Astrocyte (in vitro differentiated cells and primary cell): ENCODE results near the gene SV2A. TPM values are rescaled to one million over a fixed set of nuclear protein-coding genes. Genes with fewer than 3 reads are reported as not detected.

Source experiments
- DNase-seq: peaks from one replicate; pipeline ENCODE4 v3.0.0-alpha.2; 2010; ENCODE audit warnings: low read depth
- FAIRE-seq: peaks from 2 replicates; lab custom pipeline; 2011; peaks lifted over from hg19 to GRCh38; lab: Jason Lieb, UNC
- H2AFZ ChIP-seq: 2 replicates; pipeline ENCODE4 v1.6.0; 2012; ENCODE audit warnings: low read depth, low read length, inconsistent platforms
- H3K27ac ChIP-seq: 2 replicates; pipeline ENCODE4 v1.5.1; 2011; ENCODE audit warnings: low read depth, low read length, inconsistent platforms
- H3K27me3 ChIP-seq: 2 replicates; pipeline ENCODE4 v1.6.0; 2011; ENCODE audit warnings: low read length, inconsistent platforms; ENCODE audit not compliant: insufficient read depth
- H3K36me3 ChIP-seq: 2 replicates; pipeline ENCODE4 v1.5.1; 2011; ENCODE audit warnings: low read length, inconsistent platforms; ENCODE audit not compliant: insufficient read depth
- H3K4me1 ChIP-seq: 2 replicates; pipeline ENCODE4 v1.5.1; 2011; ENCODE audit warnings: low read length, inconsistent platforms; ENCODE audit not compliant: insufficient read depth
- H3K4me2 ChIP-seq: 2 replicates; pipeline ENCODE4 v1.6.0; 2012; ENCODE audit warnings: low read length, inconsistent platforms
- H3K4me3 ChIP-seq: 2 replicates; pipeline ENCODE4 v1.5.1; 2011; ENCODE audit warnings: low read depth, mild to moderate bottlenecking, low read length, inconsistent platforms; ENCODE audit not compliant: insufficient read depth
- H3K79me2 ChIP-seq: 2 replicates; pipeline ENCODE4 v1.6.0; 2012; ENCODE audit warnings: mild to moderate bottlenecking, low read length, inconsistent platforms; ENCODE audit not compliant: insufficient read depth
- H3K9ac ChIP-seq: 2 replicates; pipeline ENCODE4 v1.6.0; 2012; ENCODE audit warnings: mild to moderate bottlenecking, low read length, inconsistent platforms
- H3K9me3 ChIP-seq: 2 replicates; pipeline ENCODE4 v1.5.1; 2012; ENCODE audit warnings: low read depth, mild to moderate bottlenecking, low read length, inconsistent platforms; ENCODE audit not compliant: insufficient read depth
- H4K20me1 ChIP-seq: 2 replicates; pipeline ENCODE4 v1.6.0; 2012; ENCODE audit warnings: low read length, inconsistent platforms; ENCODE audit not compliant: insufficient read depth
- H3K27ac Mint-ChIP-seq: one replicate; pipeline ENCODE4 v1.8.0; 2021; ENCODE audit warnings: mild to moderate bottlenecking, mixed read lengths; ENCODE audit not compliant: unreplicated experiment
- H3K27me3 Mint-ChIP-seq: one replicate; pipeline ENCODE4 v1.8.0; 2021; ENCODE audit warnings: low read depth, mixed read lengths; ENCODE audit not compliant: unreplicated experiment
- H3K36me3 Mint-ChIP-seq: one replicate; pipeline ENCODE4 v1.8.0; 2021; ENCODE audit warnings: low read depth, mixed read lengths; ENCODE audit not compliant: unreplicated experiment
- H3K4me1 Mint-ChIP-seq: one replicate; pipeline ENCODE4 v1.8.0; 2021; ENCODE audit warnings: low read depth, mixed read lengths; ENCODE audit not compliant: unreplicated experiment
- H3K4me3 Mint-ChIP-seq: one replicate; pipeline ENCODE4 v1.8.0; 2021; ENCODE audit warnings: mild to moderate bottlenecking, moderate library complexity, mixed read lengths; ENCODE audit not compliant: unreplicated experiment
- H3K9me3 Mint-ChIP-seq: one replicate; pipeline ENCODE4 v1.8.0; 2021; ENCODE audit warnings: mild to moderate bottlenecking, mixed read lengths; ENCODE audit not compliant: unreplicated experiment
- CTCF ChIP-seq: IDR thresholded peaks from 2 replicates; pipeline ENCODE4 v1.5.1; 2011; ENCODE audit warnings: low read depth, mild to moderate bottlenecking, inconsistent platforms, low read length, moderate library complexity; ENCODE audit not compliant: insufficient read depth
- EZH2 ChIP-seq: IDR thresholded peaks from 2 replicates; pipeline ENCODE4 v1.6.1; 2012; ENCODE audit warnings: mild to moderate bottlenecking, low read length, inconsistent platforms; ENCODE audit not compliant: insufficient read depth
- total RNA-seq: library from RNA; stranded (reverse); gene quantifications from 2 replicates; pipeline ENCODE4 v1.2.1, GENCODE V29; 2021

The SV2A gene
- total RNA-seq, 1 donor from 2014 or later: 6.8 TPM

GRCh38 chr1:149925345-149925744 lies 7.7 kb upstream of the SV2A start:
- Mint-ChIP-seq H3K4me3 (peak overlapping the region; percentile 78), H3K27ac (no peak overlapping the region), H3K27me3 (no peaks in the 10 kb centered on the region), H3K36me3 (peaks cover 28% of the 10 kb centered on the region), H3K4me1 (peaks cover 28% of the 10 kb centered on the region), H3K9me3 (peaks cover 2% of the 10 kb centered on the region)
- no peaks in the 10 kb centered on the region for H3K9me3 ChIP-seq
- no peak for TF ChIP-seq EZH2
- peaks cover 17% of the 10 kb centered on the region for H3K4me1 ChIP-seq
- peaks cover 34% of the 10 kb centered on the region for H3K79me2 ChIP-seq
- H3K4me2 ChIP-seq: peak overlapping the region; percentile 92
- H3K36me3 ChIP-seq: peaks cover 44% of the 10 kb centered on the region
- no peak for FAIRE-seq
- H3K27ac ChIP-seq: no peak overlapping the region
- peaks cover 37% of the 10 kb centered on the region for H4K20me1 ChIP-seq
- H3K9ac ChIP-seq: no peak overlapping the region
- no peak overlapping the region for H2AFZ ChIP-seq
- H3K27me3 ChIP-seq: no peaks in the 10 kb centered on the region
- no peak for DNase-seq
- no peak overlapping the region for H3K4me3 ChIP-seq

GRCh38 chr1:149923626-149924025 lies 6.0 kb upstream of the SV2A start:
- DNase-seq (no peak), FAIRE-seq (no peak)
- Histone ChIP-seq H3K9ac (no peak overlapping the region), H3K27ac (no peak overlapping the region), H3K4me1 (peaks cover 16% of the 10 kb centered on the region), H2AFZ (no peak overlapping the region), H3K27me3 (no peaks in the 10 kb centered on the region), H3K79me2 (peaks cover 34% of the 10 kb centered on the region), H3K4me3 (no peak overlapping the region), H3K9me3 (no peaks in the 10 kb centered on the region), H4K20me1 (peaks cover 37% of the 10 kb centered on the region), H3K36me3 (peaks cover 44% of the 10 kb centered on the region), H3K4me2 (no peak overlapping the region)
- Mint-ChIP-seq H3K9me3 (no peaks in the 10 kb centered on the region), H3K36me3 (peaks cover 28% of the 10 kb centered on the region), H3K27me3 (no peaks in the 10 kb centered on the region), H3K4me1 (peaks cover 22% of the 10 kb centered on the region), H3K4me3 (no peak overlapping the region), H3K27ac (no peak overlapping the region)
- TF ChIP-seq EZH2 (no peak), CTCF (no peak)

- H3K27me3 ChIP-seq: no peaks in the 10 kb centered on the region
- Mint-ChIP-seq H3K36me3 (peaks cover 9% of the 10 kb centered on the region), H3K4me3 (peak overlapping the region; percentile 86), H3K4me1 (peaks cover 5% of the 10 kb centered on the region), H3K27ac (no peak overlapping the region), H3K27me3 (peaks cover 2% of the 10 kb centered on the region), H3K9me3 (no peaks in the 10 kb centered on the region)
- no peak for TF ChIP-seq EZH2
- TF ChIP-seq CTCF: no peak
- H3K36me3 ChIP-seq: peaks cover 4% of the 10 kb centered on the region
- FAIRE-seq (no peak), DNase-seq (no peak)
- peaks cover 4% of the 10 kb centered on the region for H3K79me2 ChIP-seq
- H3K9me3 ChIP-seq: no peaks in the 10 kb centered on the region
- peak overlapping the region; percentile 72 for H3K4me3 ChIP-seq
- peak overlapping the region; percentile 85 for H3K9ac ChIP-seq
- H4K20me1 ChIP-seq: no peaks in the 10 kb centered on the region
- no peak overlapping the region for H3K27ac ChIP-seq
- H3K4me1 ChIP-seq: peaks cover 8% of the 10 kb centered on the region
- no peak overlapping the region for H2AFZ ChIP-seq
- H3K4me2 ChIP-seq: peak overlapping the region; percentile 95
These were observed 769 bp downstream of the SV2A start for GRCh38 chr1:149916898-149917252.
